Fibroblast of mammary gland (primary cell): Measurements from ENCODE around the gene TIAM2.

Experiments
- DNase-seq: peaks from one replicate; pipeline ENCODE4 v3.0.0-alpha.2; 2010; ENCODE audit warnings: low read depth
- H3K4me3 ChIP-seq: 2 replicates; pipeline ENCODE4 v1.5.1; 2011; ENCODE audit warnings: low read depth, mild to moderate bottlenecking, low read length, moderate library complexity; ENCODE audit not compliant: control insufficient read depth
- CTCF ChIP-seq: conservative IDR thresholded peaks from 2 replicates; pipeline ENCODE4 v1.5.1; 2011; ENCODE audit warnings: low read depth, low read length, inconsistent platforms; ENCODE audit not compliant: control insufficient read depth, insufficient read depth

Gene TIAM2

GRCh38 chr6:155143029-155143577 is 148.0 kb downstream of the TIAM2 start:
- no peak overlapping the region for H3K4me3 ChIP-seq
- peak; percentile 40 for DNase-seq

GRCh38 chr6:155143578-155144106 is 148.5 kb downstream of the TIAM2 start:
- TF ChIP-seq CTCF, result no peak
- no peak overlapping the region for H3K4me3 ChIP-seq
- no peak for DNase-seq

More at GRCh38 chr6:155143029-155143577, 148.0 kb downstream of the TIAM2 start:
- TF ChIP-seq CTCF, result no peak

- no peak for DNase-seq
- TF ChIP-seq CTCF, result no peak
- no peak overlapping the region for H3K4me3 ChIP-seq
These were observed 151.1 kb downstream of the TIAM2 start for GRCh38 chr6:155146205-155146604.

- TF ChIP-seq CTCF, result no peak
- DNase-seq, result no peak
These were observed 153.0 kb downstream of the TIAM2 start for GRCh38 chr6:155147958-155148663.

GRCh38 chr6:155150967-155151671 is 156.0 kb downstream of the TIAM2 start:
- TF ChIP-seq CTCF, result no peak
- no peak overlapping the region for H3K4me3 ChIP-seq
- no peak for DNase-seq

More at GRCh38 chr6:155147958-155148663, 153.0 kb downstream of the TIAM2 start:
- no peak overlapping the region for H3K4me3 ChIP-seq

GRCh38 chr6:155152211-155153076 is 157.3 kb downstream of the TIAM2 start:
- peak; percentile 11 for TF ChIP-seq CTCF
- DNase-seq, result no peak
- no peak overlapping the region for H3K4me3 ChIP-seq
